ENCODE measurements around the gene PEX14.

Gene PEX14

DNA sequence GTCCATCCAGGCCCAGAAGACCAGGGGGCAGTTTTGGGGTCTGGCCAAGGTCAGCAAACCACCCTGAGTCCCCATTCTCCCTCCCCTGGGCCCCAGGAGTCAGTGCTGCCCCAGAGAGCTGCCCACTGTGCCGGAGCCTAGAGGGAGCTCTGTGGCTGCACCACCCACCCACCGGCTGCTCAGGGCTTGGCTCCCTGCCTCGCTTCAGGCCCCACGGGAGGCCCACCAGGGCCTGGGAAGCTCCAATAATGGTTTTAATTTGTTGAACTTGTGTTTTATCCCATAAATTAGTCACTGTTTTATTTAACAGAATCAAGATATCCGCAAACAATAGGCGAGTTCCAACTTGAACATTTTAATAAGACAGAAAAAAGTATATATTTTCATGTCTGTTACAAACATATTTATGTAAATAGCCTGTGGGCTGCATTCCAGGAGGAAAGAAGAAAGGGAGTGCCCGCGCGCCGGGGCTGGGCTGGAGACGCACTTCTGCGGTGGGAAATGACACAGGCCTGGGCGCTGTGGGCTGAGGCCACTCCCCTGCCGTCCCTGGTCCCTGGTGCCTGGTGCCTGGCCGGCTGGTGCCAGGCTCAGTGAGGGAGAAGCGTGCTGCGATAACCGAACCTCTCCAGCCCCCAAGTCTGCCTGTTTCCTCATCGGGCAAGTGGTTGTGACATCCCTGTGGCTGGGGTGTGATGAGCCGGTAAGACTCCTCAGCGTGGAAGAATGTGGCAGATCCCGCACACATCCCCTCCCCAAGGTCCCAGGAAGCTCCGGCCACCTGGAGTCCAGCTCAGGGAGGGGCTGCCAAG is 160.5 kb downstream of the PEX14 start:
- H3K36me3 ChIP-seq (ENCODE audit: control insufficient read depth, low read depth, low read length) = no peaks in the 10 kb centered on the region
- H3K27me3 ChIP-seq (ENCODE audit: control insufficient read depth, insufficient read depth, low read length) = peaks cover 30% of the 10 kb centered on the region
- no peak overlapping the region for H3K9ac ChIP-seq (ENCODE audit: low read length)
- H3K4me1 ChIP-seq (ENCODE audit: control insufficient read depth, low read depth, low read length) = peaks cover 24% of the 10 kb centered on the region
- H3K9me3 ChIP-seq (ENCODE audit: control insufficient read depth, low read depth, low read length) = no peaks in the 10 kb centered on the region
- H3K27ac ChIP-seq (ENCODE audit: low read length) = no peak overlapping the region
- no peak overlapping the region for H3K4me3 ChIP-seq (ENCODE audit: low read length)

DNA sequence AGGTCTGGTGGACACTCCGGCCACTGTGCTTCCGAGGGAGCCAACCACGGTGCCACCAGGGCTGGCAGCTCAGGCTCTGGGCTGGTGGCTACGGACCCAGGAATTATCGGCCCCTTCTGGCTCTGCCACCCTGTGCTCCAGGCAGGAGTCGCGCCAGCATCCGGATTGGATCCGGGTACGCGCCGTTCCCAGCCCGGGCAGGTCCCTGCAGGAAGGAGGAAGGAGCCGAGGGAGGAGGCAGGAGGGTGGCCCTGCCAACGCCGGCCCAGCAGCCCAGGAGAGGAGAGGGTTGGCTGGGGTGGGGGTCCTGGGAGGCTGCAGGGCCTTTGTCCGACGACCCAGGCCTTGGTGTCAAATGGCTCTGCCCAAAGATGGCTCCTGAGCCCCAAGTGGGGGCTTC is 161.2 kb downstream of the PEX14 start:
- Histone ChIP-seq H3K4me1 (ENCODE audit: control insufficient read depth, low read depth, low read length) (peaks cover 18% of the 10 kb centered on the region), H3K9me3 (ENCODE audit: control insufficient read depth, low read depth, low read length) (no peaks in the 10 kb centered on the region), H3K27me3 (ENCODE audit: control insufficient read depth, insufficient read depth, low read length) (peaks cover 37% of the 10 kb centered on the region), H3K27ac (ENCODE audit: low read length) (no peak overlapping the region), H3K4me3 (ENCODE audit: low read length) (no peak overlapping the region), H3K36me3 (ENCODE audit: control insufficient read depth, low read depth, low read length) (no peaks in the 10 kb centered on the region), H3K9ac (ENCODE audit: low read length) (no peak overlapping the region)

DNA sequence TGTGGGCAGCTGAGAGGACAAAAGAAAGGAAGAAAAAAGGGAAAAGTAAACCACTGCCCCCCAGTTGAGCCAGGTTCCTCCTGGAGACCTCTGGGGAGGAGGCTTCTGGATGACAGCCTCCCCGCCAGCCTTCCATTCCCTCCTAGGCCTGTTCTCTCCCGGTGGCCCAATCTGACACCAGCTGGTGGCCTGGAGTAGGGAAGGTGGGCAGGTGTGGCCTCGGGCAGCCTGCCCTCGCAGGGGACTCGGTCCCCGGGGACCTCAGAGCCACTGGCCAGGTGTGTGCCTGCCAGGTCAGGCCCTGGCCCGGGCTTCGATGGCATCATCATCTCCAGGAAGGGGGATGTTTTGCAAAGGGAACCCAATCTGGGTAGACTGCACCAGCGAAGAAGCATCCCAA is 162.7 kb downstream of the PEX14 start:
- H3K27ac ChIP-seq (ENCODE audit: low read length) = no peak overlapping the region
- no peaks in the 10 kb centered on the region for H3K9me3 ChIP-seq (ENCODE audit: control insufficient read depth, low read depth, low read length)
- H3K36me3 ChIP-seq (ENCODE audit: control insufficient read depth, low read depth, low read length) = no peaks in the 10 kb centered on the region
- no peak overlapping the region for H3K4me3 ChIP-seq (ENCODE audit: low read length)
- H3K9ac ChIP-seq (ENCODE audit: low read length) = no peak overlapping the region
- peaks cover 45% of the 10 kb centered on the region for H3K27me3 ChIP-seq (ENCODE audit: control insufficient read depth, insufficient read depth, low read length)
- peaks cover 8% of the 10 kb centered on the region for H3K4me1 ChIP-seq (ENCODE audit: control insufficient read depth, low read depth, low read length)

DNA sequence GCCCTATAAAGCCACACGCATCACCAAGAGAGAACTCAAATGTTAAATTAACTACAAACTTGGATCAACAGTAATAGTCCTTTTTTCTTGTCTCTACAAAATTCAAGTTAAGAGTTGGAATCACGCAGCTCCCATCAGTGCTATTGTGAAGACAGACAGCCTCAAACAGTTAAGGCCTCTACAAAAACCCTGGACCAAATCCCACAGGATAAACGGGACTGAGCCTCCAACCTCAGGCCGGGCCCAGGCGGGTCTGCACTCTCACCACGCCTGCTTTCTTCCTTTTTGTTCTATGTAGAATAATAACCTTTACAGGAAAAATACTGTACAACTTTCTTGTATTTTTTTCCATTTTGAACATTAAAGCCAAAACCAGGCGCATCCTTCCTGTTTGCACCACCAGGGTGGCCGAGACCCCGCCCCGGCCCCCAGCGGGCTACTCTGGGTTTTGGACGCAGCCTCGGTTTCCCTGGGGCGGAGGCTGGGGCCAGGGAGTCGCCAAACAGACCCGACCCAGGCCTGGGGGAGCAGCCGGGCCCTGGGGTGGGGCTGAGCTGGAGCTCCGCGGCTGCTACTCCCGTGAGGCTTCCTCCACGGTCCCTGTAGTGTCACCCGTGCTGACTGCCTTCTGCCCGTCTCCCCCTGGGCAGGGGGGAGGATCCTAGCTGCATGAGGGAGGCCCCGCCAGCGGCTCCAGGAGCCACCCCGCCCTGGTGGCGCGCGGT is 163.2 kb downstream of the PEX14 start:
- Histone ChIP-seq H3K4me1 (ENCODE audit: control insufficient read depth, low read depth, low read length) (peaks cover 2% of the 10 kb centered on the region), H3K4me3 (ENCODE audit: low read length) (peak overlapping the region; percentile 35), H3K36me3 (ENCODE audit: control insufficient read depth, low read depth, low read length) (no peaks in the 10 kb centered on the region), H3K27ac (ENCODE audit: low read length) (no peak overlapping the region), H3K9me3 (ENCODE audit: control insufficient read depth, low read depth, low read length) (no peaks in the 10 kb centered on the region), H3K27me3 (ENCODE audit: control insufficient read depth, insufficient read depth, low read length) (peaks cover 45% of the 10 kb centered on the region), H3K9ac (ENCODE audit: low read length) (no peak overlapping the region)

DNA sequence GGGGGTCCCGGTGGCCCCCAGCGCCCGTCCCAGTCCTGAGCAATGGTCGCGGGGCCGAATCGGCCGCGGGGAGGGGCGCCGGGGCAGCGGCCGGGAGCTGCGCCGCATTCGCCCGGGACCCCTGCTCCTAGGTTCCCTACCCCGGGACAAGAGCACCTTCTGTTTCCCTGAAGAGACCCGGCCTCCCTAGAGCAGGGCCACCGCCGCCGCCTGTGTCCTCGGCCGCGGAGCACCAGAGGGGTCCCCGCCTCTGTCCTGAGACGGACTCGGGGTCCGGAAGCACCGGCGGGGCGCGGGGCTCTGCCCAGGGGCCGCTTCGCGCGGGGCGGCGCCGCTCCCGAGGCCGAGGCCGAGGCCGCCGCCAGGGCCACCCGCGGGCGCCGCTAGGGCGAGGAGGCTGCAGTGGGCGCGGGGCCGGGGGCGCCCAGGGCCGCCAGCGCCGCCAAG is 163.8 kb downstream of the PEX14 start:
- Histone ChIP-seq H3K4me1 (ENCODE audit: control insufficient read depth, low read depth, low read length) (no peaks in the 10 kb centered on the region), H3K27me3 (ENCODE audit: control insufficient read depth, insufficient read depth, low read length) (peaks cover 45% of the 10 kb centered on the region), H3K27ac (ENCODE audit: low read length) (no peak overlapping the region), H3K9ac (ENCODE audit: low read length) (no peak overlapping the region), H3K36me3 (ENCODE audit: control insufficient read depth, low read depth, low read length) (no peaks in the 10 kb centered on the region), H3K9me3 (ENCODE audit: control insufficient read depth, low read depth, low read length) (no peaks in the 10 kb centered on the region), H3K4me3 (ENCODE audit: low read length) (peak overlapping the region; percentile 35)

DNA sequence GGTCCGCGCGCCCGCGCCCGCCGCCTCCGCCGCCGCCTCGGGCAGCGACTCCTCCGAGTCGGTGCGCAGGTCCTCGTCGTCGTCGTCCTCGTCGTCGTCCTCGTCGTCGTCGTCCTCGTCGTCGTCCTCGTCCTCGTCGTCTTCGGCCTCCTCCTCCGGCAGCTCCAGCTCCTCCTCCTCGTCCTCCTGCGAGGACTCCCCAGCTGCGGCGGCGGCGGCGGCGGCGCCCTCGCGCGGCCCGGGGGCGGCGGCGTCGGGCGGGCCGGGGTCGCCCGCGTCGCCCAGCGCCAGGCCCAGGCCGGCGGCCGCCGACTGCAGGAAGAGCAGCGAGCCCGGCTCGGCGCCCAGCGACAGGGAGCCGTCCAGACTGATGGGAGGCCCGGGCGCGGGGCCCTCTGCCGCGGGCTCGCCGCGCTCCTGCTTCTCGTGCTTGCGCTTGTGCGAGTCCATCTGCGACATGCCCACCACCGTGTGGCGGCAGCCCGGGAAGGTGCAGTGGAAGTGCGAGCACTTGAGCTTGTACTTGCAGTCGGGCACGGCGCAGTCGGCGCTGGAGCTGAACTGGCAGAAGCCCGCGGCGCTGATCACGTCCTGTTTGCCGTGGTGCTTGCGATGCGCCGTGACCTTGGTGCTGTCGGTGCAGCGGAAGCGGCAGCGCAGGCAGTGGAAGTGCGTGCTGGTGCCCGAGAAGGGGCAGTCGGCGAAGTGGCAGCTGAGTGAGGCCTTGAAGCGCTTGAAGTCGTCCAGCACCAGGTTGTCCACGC is 164.4 kb downstream of the PEX14 start:
- Histone ChIP-seq H3K9me3 (ENCODE audit: control insufficient read depth, low read depth, low read length) (no peaks in the 10 kb centered on the region), H3K27ac (ENCODE audit: low read length) (no peak overlapping the region), H3K36me3 (ENCODE audit: control insufficient read depth, low read depth, low read length) (no peaks in the 10 kb centered on the region), H3K4me1 (ENCODE audit: control insufficient read depth, low read depth, low read length) (no peaks in the 10 kb centered on the region), H3K27me3 (ENCODE audit: control insufficient read depth, insufficient read depth, low read length) (peaks cover 45% of the 10 kb centered on the region), H3K9ac (ENCODE audit: low read length) (no peak overlapping the region), H3K4me3 (ENCODE audit: low read length) (peak overlapping the region; percentile 24)

DNA sequence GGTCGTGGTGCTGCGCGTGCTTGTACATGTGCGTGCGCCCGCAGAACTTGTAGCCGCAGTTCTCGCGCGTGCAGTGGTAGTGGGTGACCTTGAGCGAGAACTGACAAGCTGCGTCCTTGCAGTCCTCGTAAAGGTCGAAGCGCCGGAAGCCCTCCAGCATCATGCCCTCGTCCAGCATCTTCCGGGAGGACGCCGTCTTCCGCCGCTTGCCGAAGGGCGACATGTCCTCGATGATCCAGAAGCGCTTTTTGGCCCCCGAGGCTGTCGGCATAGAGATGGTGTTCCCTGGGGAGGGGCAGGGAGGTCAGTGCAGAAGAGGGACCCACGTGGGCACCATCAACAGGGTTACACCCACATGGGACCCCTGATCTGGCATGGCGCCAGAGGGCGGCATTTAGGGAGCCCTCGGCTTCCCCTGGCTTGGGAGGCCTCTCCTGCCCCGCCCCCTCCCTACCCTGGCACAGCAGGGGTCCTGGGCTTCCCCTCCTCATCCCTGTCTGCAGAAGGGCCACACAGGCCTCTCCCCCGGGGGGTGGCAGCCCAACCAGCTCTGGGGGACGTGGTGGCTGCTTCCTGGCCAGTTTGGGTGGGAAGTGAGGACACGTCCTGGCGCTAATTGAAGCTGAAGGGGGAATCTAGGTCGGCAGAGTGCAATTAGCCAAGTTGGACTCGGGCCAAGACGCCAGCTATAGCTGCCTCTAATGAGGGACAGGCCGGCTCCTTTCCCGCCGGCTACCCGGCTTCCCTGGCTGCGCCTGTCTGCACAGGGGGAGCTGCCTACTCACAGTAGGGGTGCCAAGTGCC is 165.2 kb downstream of the PEX14 start:
- H3K4me3 ChIP-seq (ENCODE audit: low read length) = peak overlapping the region; percentile 24
- no peaks in the 10 kb centered on the region for H3K4me1 ChIP-seq (ENCODE audit: control insufficient read depth, low read depth, low read length)
- H3K27me3 ChIP-seq (ENCODE audit: control insufficient read depth, insufficient read depth, low read length) = peaks cover 45% of the 10 kb centered on the region
- H3K9me3 ChIP-seq (ENCODE audit: control insufficient read depth, low read depth, low read length) = no peaks in the 10 kb centered on the region
- no peaks in the 10 kb centered on the region for H3K36me3 ChIP-seq (ENCODE audit: control insufficient read depth, low read depth, low read length)
- H3K27ac ChIP-seq (ENCODE audit: low read length) = no peak overlapping the region
- no peak overlapping the region for H3K9ac ChIP-seq (ENCODE audit: low read length)

DNA sequence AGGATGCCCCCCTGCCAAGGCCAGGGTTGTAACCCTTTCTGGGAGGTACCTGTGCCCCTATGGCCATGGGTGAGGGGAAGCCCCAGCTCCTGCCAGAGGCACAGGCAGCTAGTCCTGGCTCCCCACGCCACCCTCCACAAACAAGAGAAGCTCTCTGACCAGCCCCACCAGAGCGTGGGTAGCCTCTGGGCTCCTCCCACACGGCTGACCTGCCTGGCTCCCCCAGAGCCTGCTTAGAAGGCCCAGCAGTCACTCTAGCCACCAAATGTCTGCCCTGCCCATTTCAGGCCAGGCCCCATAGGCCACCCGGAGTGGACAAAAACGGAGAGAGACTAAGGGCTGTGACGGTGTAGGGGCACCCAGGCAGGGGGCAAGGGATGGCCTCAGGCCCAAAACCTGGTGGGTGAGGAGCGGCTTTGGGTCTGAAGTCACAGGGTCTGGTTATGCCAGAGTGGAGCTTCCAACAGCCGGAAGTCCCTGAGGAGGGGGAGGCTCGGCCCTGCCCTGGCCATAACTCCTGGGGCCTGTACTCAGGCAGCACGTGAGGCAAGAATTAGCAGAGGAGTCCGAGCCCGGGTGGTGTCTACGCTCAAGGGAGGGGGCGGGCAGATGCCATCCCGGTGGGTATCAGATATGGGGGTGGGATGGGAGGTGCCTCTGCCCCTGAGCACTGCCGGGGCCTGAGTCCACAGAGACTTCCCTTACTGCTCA is 166.2 kb downstream of the PEX14 start:
- Histone ChIP-seq H3K27me3 (ENCODE audit: control insufficient read depth, insufficient read depth, low read length) (peaks cover 45% of the 10 kb centered on the region), H3K27ac (ENCODE audit: low read length) (no peak overlapping the region), H3K9ac (ENCODE audit: low read length) (no peak overlapping the region), H3K9me3 (ENCODE audit: control insufficient read depth, low read depth, low read length) (no peaks in the 10 kb centered on the region), H3K36me3 (ENCODE audit: control insufficient read depth, low read depth, low read length) (no peaks in the 10 kb centered on the region), H3K4me3 (ENCODE audit: low read length) (no peak overlapping the region), H3K4me1 (ENCODE audit: control insufficient read depth, low read depth, low read length) (no peaks in the 10 kb centered on the region)

DNA sequence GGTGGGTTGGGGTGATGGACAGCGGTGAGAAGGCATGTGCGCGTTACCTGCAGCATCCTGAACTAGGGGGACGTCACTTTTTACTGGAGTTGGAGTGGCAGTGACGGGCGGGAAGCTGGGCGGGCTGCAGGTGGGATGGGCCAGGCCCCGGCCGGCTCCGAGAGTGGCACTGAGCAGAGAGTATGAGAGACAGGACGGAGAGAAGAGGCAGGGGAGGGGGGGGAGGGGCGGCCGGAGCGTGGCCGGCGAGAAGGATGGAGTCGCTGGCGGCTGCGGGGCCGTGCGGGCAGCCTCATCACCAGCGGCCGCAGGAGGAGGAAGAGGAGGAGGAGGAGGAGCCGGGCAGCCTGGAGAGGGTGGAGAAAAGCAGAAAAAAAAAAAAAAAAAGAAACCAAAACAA is 167.2 kb downstream of the PEX14 start:
- Histone ChIP-seq H3K4me1 (ENCODE audit: control insufficient read depth, low read depth, low read length) (no peaks in the 10 kb centered on the region), H3K4me3 (ENCODE audit: low read length) (no peak overlapping the region), H3K9ac (ENCODE audit: low read length) (no peak overlapping the region), H3K36me3 (ENCODE audit: control insufficient read depth, low read depth, low read length) (no peaks in the 10 kb centered on the region), H3K27me3 (ENCODE audit: control insufficient read depth, insufficient read depth, low read length) (peaks cover 44% of the 10 kb centered on the region), H3K27ac (ENCODE audit: low read length) (no peak overlapping the region), H3K9me3 (ENCODE audit: control insufficient read depth, low read depth, low read length) (no peaks in the 10 kb centered on the region)

DNA sequence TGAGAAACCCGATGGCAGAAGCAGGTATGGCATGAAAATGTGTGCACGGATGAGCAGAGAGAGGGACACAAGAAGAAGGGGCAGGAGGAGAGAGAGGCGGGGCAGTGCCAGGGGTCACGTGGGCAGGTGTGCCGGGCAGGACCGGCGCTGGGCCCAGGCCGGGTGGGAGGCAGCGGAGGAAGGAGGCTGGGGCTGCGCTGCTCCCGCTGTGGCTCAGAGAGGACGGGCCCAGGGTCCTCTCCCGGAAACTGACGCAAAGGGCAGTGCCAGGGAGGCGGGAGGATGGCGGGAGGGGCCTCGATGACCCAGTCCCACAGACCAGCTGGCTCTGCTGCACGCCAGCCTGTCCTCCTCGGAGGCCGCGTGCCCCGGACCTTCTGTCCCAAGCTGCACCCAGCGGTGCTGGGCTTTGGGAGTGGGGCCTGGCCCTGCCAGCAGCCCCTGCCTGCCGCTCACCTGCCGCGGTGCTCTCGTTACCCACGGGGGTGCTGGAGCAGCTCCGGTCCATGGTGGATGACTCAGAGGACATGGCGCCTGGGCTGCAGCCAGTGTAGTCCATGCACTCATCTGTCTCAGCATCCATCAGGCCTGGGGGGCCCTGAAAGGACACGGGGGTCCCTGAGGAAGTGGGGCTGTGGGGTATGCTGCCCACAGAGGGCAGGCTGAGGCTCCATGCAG is 167.8 kb downstream of the PEX14 start:
- no peaks in the 10 kb centered on the region for H3K9me3 ChIP-seq (ENCODE audit: control insufficient read depth, low read depth, low read length)
- no peaks in the 10 kb centered on the region for H3K36me3 ChIP-seq (ENCODE audit: control insufficient read depth, low read depth, low read length)
- H3K4me3 ChIP-seq (ENCODE audit: low read length) = no peak overlapping the region
- no peaks in the 10 kb centered on the region for H3K4me1 ChIP-seq (ENCODE audit: control insufficient read depth, low read depth, low read length)
- no peak overlapping the region for H3K9ac ChIP-seq (ENCODE audit: low read length)
- no peak overlapping the region for H3K27ac ChIP-seq (ENCODE audit: low read length)
- peaks cover 38% of the 10 kb centered on the region for H3K27me3 ChIP-seq (ENCODE audit: control insufficient read depth, insufficient read depth, low read length)
